Measurements from ENCODE around the gene CACNA2D3. TPM values are rescaled to one million over a fixed set of nuclear protein-coding genes. Genes with fewer than 3 reads are reported as not detected.

CACNA2D3 gene
- total RNA-seq, 1 experiment from 2014 or later: 6.1 TPM

GRCh38 chr3:54549607-54550220, 427.4 kb downstream of the CACNA2D3 start:
- DNase-seq (ENCODE audit: low read depth): no peak
- in situ Hi-C loops (cut with HindIII; ENCODE audit: low pct_unique_long_range_greater_than_20kb, low sequenced_read_pairs): no loop called here

GRCh38 chr3:54550221-54550977, 428.0 kb downstream of the CACNA2D3 start:
- in situ Hi-C loops (cut with HindIII; ENCODE audit: low pct_unique_long_range_greater_than_20kb, low sequenced_read_pairs): no loop called here
- DNase-seq (ENCODE audit: low read depth): no peak

- in situ Hi-C loops (cut with HindIII; ENCODE audit: low pct_unique_long_range_greater_than_20kb, low sequenced_read_pairs): no loop called here
- DNase-seq (ENCODE audit: low read depth): no peak
Observed at GRCh38 chr3:54556630-54557029, 434.3 kb downstream of the CACNA2D3 start.

DNA sequence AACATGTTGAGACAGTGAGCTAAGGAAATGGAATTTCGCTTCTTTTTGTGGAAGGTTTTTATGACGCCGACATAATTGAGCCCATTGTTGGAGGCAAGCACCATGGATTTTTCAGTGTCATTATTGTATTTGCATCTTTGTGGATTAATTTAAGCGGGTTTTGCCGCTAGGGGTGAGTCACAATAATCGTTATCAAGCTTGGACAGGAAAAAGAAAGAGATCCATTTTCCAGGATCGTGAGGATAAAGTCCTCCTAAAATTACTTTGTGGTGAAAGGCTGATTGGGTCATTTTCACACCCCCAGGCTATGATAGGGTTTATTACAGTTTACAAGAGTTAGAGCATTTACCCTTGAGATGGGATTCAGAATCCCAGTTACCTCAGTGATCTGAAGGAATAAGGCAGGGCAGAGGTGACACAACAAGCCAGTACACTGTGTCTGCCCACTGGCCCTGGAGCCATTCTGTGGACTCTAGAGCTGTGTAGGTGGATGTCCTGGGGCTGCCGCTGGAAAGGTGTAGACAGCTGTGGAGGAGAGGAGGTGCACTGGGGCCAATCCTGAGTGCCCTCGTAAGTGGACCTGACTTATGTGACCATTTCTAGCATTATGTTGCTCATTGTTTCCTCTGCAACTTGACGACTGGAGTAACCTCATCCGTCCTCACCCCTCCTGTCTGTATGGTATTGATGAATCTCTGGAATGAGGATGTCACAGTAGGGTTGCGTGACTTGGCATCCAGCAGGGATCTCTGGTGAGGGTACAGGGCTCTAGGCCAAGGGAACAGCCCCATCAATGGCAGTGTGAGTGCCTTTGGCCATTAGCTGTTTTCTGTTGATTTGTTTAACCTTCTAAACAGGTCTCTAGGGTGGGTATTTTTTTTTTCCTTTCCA, 435.4 kb downstream of the CACNA2D3 start:
- no peak for DNase-seq (ENCODE audit: low read depth)
- in situ Hi-C loops (cut with HindIII; ENCODE audit: low pct_unique_long_range_greater_than_20kb, low sequenced_read_pairs): no loop called here

- in situ Hi-C loops (cut with HindIII; ENCODE audit: low pct_unique_long_range_greater_than_20kb, low sequenced_read_pairs): no loop called here
- no peak for DNase-seq (ENCODE audit: low read depth)
Observed at GRCh38 chr3:54563501-54564200, 441.3 kb downstream of the CACNA2D3 start.

DNA sequence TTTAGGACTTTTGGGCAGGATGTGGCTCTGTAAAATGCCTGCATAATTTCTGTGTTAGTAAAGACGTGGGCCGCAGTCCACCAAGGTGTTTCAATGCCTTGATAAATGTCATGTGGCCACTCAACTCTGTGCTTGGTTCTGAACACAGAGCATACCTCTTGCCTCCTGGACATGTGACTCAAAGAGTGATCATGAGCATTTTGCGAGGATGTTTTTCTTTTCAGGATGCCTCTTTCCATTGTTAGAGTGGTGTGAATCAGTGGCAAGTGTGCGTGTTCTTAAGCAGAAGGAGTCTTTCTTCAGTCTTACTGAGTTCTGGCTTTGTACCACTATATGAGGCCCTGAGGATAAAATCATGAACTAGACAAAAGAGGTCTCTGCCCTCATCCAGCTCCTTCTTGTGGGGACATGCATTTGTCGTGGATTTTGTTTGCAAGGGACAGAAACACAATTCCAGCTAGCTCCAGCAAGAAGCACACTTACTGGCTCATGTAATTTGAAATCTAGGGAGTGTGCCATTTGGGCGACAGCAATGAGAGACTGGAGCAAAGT, 442.1 kb downstream of the CACNA2D3 start:
- in situ Hi-C loops (cut with HindIII; ENCODE audit: low pct_unique_long_range_greater_than_20kb, low sequenced_read_pairs): no loop called here
- DNase-seq (ENCODE audit: low read depth): no peak

GRCh38 chr3:54565956-54566355, 443.6 kb downstream of the CACNA2D3 start:
- DNase-seq (ENCODE audit: low read depth): no peak
- in situ Hi-C loops (cut with HindIII; ENCODE audit: low pct_unique_long_range_greater_than_20kb, low sequenced_read_pairs): no loop called here

GRCh38 chr3:54567949-54568348, 445.6 kb downstream of the CACNA2D3 start:
- in situ Hi-C loops (cut with HindIII; ENCODE audit: low pct_unique_long_range_greater_than_20kb, low sequenced_read_pairs): no loop called here

DNA sequence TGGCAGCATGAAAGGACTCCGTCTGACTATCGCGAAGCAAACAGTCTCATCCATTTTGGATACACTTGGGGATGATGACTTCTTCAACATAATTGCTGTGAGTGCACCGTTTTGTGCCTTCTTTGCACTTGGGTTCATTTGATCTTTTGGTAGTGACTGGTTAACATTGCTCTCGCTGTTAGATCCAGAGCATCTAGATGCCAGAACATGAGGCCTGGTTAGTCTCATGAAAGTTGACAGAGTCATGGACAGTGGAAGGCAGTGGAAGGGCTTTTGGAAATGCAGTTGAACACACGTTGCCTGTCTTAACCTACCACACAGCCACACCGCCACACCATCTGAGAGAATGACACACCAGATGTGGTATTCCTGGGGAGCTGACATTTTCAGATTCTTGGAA, 447.7 kb downstream of the CACNA2D3 start:
- no peak for DNase-seq (ENCODE audit: low read depth)
- in situ Hi-C loops (cut with HindIII; ENCODE audit: low pct_unique_long_range_greater_than_20kb, low sequenced_read_pairs): no loop called here

More at GRCh38 chr3:54567949-54568348, 445.6 kb downstream of the CACNA2D3 start:
- no peak for DNase-seq (ENCODE audit: low read depth)

- in situ Hi-C loops (cut with HindIII; ENCODE audit: low pct_unique_long_range_greater_than_20kb, low sequenced_read_pairs): no loop called here
- no peak for DNase-seq (ENCODE audit: low read depth)
Observed at GRCh38 chr3:54572197-54572895, 450.0 kb downstream of the CACNA2D3 start.

DNA sequence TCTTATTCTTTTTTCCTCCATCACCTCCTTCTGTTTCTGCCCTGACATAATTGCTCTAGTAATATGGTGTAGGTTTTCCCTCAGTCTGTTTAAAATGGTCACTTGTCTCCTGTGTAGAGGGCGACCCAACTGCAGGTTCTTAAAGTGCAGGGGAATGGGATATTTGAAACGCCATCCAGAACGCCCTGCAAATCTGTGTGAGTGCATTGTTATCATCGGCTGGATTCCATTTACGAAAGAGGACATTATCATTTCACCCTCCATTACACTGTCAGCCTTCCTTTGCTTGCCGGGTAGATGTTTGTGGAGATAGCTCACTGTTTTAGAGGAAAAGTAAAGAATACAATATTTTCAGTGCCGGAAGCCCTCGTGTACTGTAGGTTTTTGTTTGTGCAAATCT, 451.5 kb downstream of the CACNA2D3 start:
- DNase-seq (ENCODE audit: low read depth): no peak
- in situ Hi-C loops (cut with HindIII; ENCODE audit: low pct_unique_long_range_greater_than_20kb, low sequenced_read_pairs): no loop called here

DNA sequence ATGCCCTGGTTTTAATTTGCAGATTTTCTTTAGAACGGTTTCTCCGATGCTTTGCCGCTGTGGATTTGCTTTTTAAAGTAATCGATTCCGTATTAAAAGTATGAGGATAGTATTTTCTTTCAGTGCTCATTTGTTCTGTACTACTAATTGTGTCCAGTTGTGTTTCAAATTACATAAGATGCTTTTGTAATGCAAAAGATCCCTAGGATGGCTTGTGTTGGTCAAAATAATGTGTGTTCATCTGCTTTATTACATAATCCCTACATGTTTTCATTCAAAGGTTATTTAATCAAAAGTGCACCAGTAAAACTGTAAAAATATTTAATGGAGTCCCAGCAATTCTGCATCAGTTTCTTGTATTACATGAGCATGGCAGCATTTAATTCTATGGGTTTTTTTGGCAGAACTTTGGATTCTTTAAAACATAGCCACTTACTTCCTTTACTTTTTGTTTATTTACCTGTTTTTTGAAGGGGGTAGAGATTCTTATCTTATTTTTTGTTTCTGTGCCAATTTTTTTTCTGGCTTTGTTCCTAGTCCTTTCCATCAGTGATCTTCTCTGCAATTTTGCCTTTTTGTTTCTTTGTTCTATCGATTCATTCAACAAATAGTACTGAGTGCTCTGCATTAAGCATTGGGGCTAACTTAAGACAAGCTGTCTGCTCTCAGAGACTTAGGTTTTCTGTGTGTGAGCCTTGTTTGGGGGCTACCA, 452.7 kb downstream of the CACNA2D3 start:
- in situ Hi-C loops (cut with HindIII; ENCODE audit: low pct_unique_long_range_greater_than_20kb, low sequenced_read_pairs): no loop called here
- no peak for DNase-seq (ENCODE audit: low read depth)

- in situ Hi-C loops (cut with HindIII; ENCODE audit: low pct_unique_long_range_greater_than_20kb, low sequenced_read_pairs): no loop called here
- DNase-seq (ENCODE audit: low read depth): no peak
Observed at GRCh38 chr3:54575618-54575960, 453.2 kb downstream of the CACNA2D3 start.

- in situ Hi-C loops (cut with HindIII; ENCODE audit: low pct_unique_long_range_greater_than_20kb, low sequenced_read_pairs): no loop called here
- DNase-seq (ENCODE audit: low read depth): no peak
Observed at GRCh38 chr3:54577313-54577712, 455.0 kb downstream of the CACNA2D3 start.

GRCh38 chr3:54578417-54578816, 456.1 kb downstream of the CACNA2D3 start:
- peak; percentile 22 for DNase-seq (ENCODE audit: low read depth)

GRCh38 chr3:54580453-54580852, 458.1 kb downstream of the CACNA2D3 start:
- DNase-seq (ENCODE audit: low read depth): no peak
- in situ Hi-C loops (cut with HindIII; ENCODE audit: low pct_unique_long_range_greater_than_20kb, low sequenced_read_pairs): no loop called here

More at GRCh38 chr3:54578417-54578816, 456.1 kb downstream of the CACNA2D3 start:
- in situ Hi-C loops (cut with HindIII; ENCODE audit: low pct_unique_long_range_greater_than_20kb, low sequenced_read_pairs): no loop called here

GRCh38 chr3:54582424-54582823, 460.1 kb downstream of the CACNA2D3 start:
- no peak for DNase-seq (ENCODE audit: low read depth)
- in situ Hi-C loops (cut with HindIII; ENCODE audit: low pct_unique_long_range_greater_than_20kb, low sequenced_read_pairs): no loop called here
